HEK293T (cell line): ENCODE results near the gene HOXB3.

Source experiments
- NFRKB ChIP-seq: fragments of 450-650 bp; IDR thresholded peaks from 2 replicates; pipeline ENCODE4 v1.6.1; 2016; ENCODE audit warnings: mild to moderate bottlenecking, moderate library complexity
- TARDBP ChIP-seq: fragments of 450-650 bp; IDR thresholded peaks from 2 replicates; pipeline ENCODE4 v1.6.1; 2016

DNA sequence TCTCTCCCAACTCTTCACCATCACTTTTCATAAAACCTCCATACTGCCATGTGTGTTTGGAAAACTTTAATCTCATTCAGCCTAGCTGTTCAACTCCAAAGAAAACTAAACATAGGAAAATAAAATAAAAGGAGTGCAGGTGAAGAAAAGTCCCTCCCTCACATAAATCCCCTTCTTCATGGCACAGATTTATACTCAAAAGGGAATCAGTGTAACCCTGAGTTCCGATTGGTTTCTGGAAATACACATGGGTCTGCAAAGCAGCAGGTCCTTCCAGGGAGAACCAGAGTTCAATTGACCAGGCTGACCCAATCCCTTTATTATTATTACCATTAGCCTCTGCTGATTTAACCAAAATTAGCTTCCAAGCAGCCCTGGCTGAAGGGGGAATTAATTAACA lies 36.2 kb downstream of the HOXB3 start:
- TF ChIP-seq TARDBP (no peak), NFRKB (no peak)
